ENCODE data around the gene ZBED2.

DNA sequence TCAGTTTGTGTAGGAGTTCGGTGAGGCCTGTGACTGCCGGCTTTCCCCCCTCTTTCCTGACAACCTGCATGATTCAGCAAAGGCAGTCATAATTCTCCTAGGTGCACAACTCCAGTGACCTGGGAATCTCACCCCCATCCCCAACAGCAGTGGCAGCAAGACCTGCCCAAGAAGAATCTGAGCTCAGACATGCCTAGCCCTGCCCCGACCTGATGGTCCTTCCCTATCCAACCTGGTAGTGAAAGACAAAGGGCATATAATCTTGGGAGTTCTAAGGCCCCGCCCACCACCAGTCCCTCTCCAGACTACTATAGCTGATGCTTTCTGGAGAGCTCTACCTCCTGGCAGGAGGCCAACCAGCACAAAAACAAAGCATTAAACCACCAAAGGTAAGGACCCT lies 44.2 kb upstream of the ZBED2 start:
- TF ChIP-seq POLR2A (IDR thresholded peaks at IDR 0.05; ENCODE audit: low read depth, low read length) (no peak), POLR2AphosphoS5 (IDR thresholded peaks at IDR 0.05; ENCODE audit: low read depth, low read length) (no peak), TAF1 (IDR thresholded peaks at IDR 0.05; ENCODE audit: low read depth, low read length) (no peak), PAX5 (IDR thresholded peaks at IDR 0.05; ENCODE audit: insufficient read depth, low read length, severe bottlenecking) (no peak), SPI1 (IDR thresholded peaks at IDR 0.05; ENCODE audit: low read depth, low read length) (no peak)

Data from GM12891 (cell line).